ENCODE measurements around the gene ARHGEF38. TPM values are rescaled to one million over a fixed set of nuclear protein-coding genes. Genes with fewer than 3 reads are reported as not detected.

Gene ARHGEF38
- total and polyA plus RNA-seq, 4 donors: 0.03 to 0.92 (median 0.37) TPM

GRCh38 chr4:105542039-105542438 is 10.4 kb upstream of the ARHGEF38 start:
- Histone ChIP-seq H3K9me3 (ENCODE audit: control insufficient read depth in 4 of 4, low read length in 3 of 4) (no peaks in the 10 kb centered on the region), H3K27me3 (ENCODE audit: control insufficient read depth in 4 of 4, insufficient read depth in 4 of 4, low read length in 3 of 4) (peaks cover 0 to 2% (median 0%) of the 10 kb centered on the region in 4 donors), H3K4me3 (ENCODE audit: low read depth in 1 of 3, low read length in 3 of 3) (no peak overlapping the region), H3K9ac (ENCODE audit: low read depth in 1 of 2, low read length in 2 of 2) (no peak overlapping the region), H3K4me1 (ENCODE audit: control insufficient read depth in 4 of 4, insufficient read depth in 4 of 4, low read length in 3 of 4) (no peaks in the 10 kb centered on the region), H3K36me3 (ENCODE audit: control insufficient read depth in 4 of 4, insufficient read depth in 3 of 4, low read depth in 1 of 4, low read length in 3 of 4) (no peaks in the 10 kb centered on the region), H3K27ac (ENCODE audit: low read depth in 1 of 2, low read length in 2 of 2) (no peak overlapping the region)
- 76% methylated on average over 3 of the region's 3 CpGs for WGBS
- no peak for DNase-seq (ENCODE audit: low spot score)
- no peak for TF ChIP-seq HNF4A (conservative IDR thresholded peaks at IDR 0.05)
- TF ChIP-seq FOXA2 (IDR thresholded peaks at IDR 0.05): no peak
- TF ChIP-seq, protein P1, sequence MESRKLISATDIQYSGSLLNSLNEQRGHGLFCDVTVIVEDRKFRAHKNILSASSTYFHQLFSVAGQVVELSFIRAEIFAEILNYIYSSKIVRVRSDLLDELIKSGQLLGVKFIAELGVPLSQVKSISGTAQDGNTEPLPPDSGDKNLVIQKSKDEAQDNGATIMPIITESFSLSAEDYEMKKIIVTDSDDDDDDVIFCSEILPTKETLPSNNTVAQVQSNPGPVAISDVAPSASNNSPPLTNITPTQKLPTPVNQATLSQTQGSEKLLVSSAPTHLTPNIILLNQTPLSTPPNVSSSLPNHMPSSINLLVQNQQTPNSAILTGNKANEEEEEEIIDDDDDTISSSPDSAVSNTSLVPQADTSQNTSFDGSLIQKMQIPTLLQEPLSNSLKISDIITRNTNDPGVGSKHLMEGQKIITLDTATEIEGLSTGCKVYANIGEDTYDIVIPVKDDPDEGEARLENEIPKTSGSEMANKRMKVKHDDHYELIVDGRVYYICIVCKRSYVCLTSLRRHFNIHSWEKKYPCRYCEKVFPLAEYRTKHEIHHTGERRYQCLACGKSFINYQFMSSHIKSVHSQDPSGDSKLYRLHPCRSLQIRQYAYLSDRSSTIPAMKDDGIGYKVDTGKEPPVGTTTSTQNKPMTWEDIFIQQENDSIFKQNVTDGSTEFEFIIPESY (IDR thresholded peaks at IDR 0.05): no peak
- TF ChIP-seq JUND (IDR thresholded peaks at IDR 0.05): no peak
- TF ChIP-seq FOXA1 (IDR thresholded peaks at IDR 0.05): no peak
- TF ChIP-seq EGR1 (IDR thresholded peaks at IDR 0.05; ENCODE audit: low read depth in 2 of 2): no peak
- no peak for TF ChIP-seq REST (IDR thresholded peaks at IDR 0.05)
- no peak for TF ChIP-seq YY1 (IDR thresholded peaks at IDR 0.05)
- no peak for TF ChIP-seq CTCF (IDR thresholded peaks at IDR 0.05; ENCODE audit: low read depth, low read length, missing input control)
- no peak for TF ChIP-seq MAX (IDR thresholded peaks at IDR 0.05)
- TF ChIP-seq TAF1 (conservative IDR thresholded peaks at IDR 0.05): no peak
- no peak for TF ChIP-seq NR2F2 (IDR thresholded peaks at IDR 0.05)
- no peak for TF ChIP-seq HNF4G (IDR thresholded peaks at IDR 0.05)
- no peak for TF ChIP-seq SP1 (IDR thresholded peaks at IDR 0.05)
- no peak for TF ChIP-seq ATF3 (IDR thresholded peaks at IDR 0.05)
- no peak for TF ChIP-seq RXRA (IDR thresholded peaks at IDR 0.05)

GRCh38 chr4:105543346-105543745 is 9.1 kb upstream of the ARHGEF38 start:
- Histone ChIP-seq H3K9ac (ENCODE audit: low read depth in 1 of 2, low read length in 2 of 2) (no peak overlapping the region), H3K27ac (ENCODE audit: low read depth in 1 of 2, low read length in 2 of 2) (no peak overlapping the region), H3K9me3 (ENCODE audit: control insufficient read depth in 4 of 4, low read length in 3 of 4) (no peaks in the 10 kb centered on the region), H3K4me1 (ENCODE audit: control insufficient read depth in 4 of 4, insufficient read depth in 4 of 4, low read length in 3 of 4) (no peaks in the 10 kb centered on the region), H3K27me3 (ENCODE audit: control insufficient read depth in 4 of 4, insufficient read depth in 4 of 4, low read length in 3 of 4) (peaks cover 0 to 2% (median 0%) of the 10 kb centered on the region in 4 donors), H3K4me3 (ENCODE audit: low read depth in 1 of 3, low read length in 3 of 3) (no peak overlapping the region), H3K36me3 (ENCODE audit: control insufficient read depth in 4 of 4, insufficient read depth in 3 of 4, low read depth in 1 of 4, low read length in 3 of 4) (no peaks in the 10 kb centered on the region)
- no peak for DNase-seq (ENCODE audit: low spot score)
- TF ChIP-seq SP1 (IDR thresholded peaks at IDR 0.05) (no peak), JUND (IDR thresholded peaks at IDR 0.05) (no peak), MAX (IDR thresholded peaks at IDR 0.05) (no peak), RAD21 (IDR thresholded peaks at IDR 0.05) (no peak), EGR1 (IDR thresholded peaks at IDR 0.05; ENCODE audit: low read depth in 2 of 2) (no peak), NR2F2 (IDR thresholded peaks at IDR 0.05) (no peak)

All from liver (tissue), 9 donors.